ENCODE measurements around the gene MYOZ3. TPM values are rescaled to one million over a fixed set of nuclear protein-coding genes. Genes with fewer than 3 reads are reported as not detected.

Gene MYOZ3
- total RNA-seq, 3 donors from 2014 or later, result under 0.01 to 0.33 (median 0.15) TPM

- Histone ChIP-seq H3K27ac (peak overlapping the region; percentile 45 to 72), H3K9me3 (no peaks in the 10 kb centered on the region), H3K36me3 (no peaks in the 10 kb centered on the region), H3K4me3 (peak overlapping the region; percentile 44 to 82 (median 52)), H3K27me3 (no peaks in the 10 kb centered on the region), H3K4me1 (peaks cover 9 to 16% of the 10 kb centered on the region in 2 donors)
- TF ChIP-seq CTCF (IDR thresholded peaks at IDR 0.05) (no peak), POLR2AphosphoS5 (IDR thresholded peaks at IDR 0.05) (peak in 1 of 3 donors; percentile 7), POLR2A (IDR thresholded peaks at IDR 0.05) (no peak)
- DNase-seq (ENCODE audit: low spot score in 2 of 2), result no peak
- intact Hi-C loops (cut with DNase I; ENCODE audit: low total_unique reads), result loop anchor here (2.0 kb wide), 1 partner anchor 75 kb away; no protein-coding TSS in a partner anchor
Observed at GRCh38 chr5:150671509-150672236, 10.6 kb downstream of the MYOZ3 start.

DNA sequence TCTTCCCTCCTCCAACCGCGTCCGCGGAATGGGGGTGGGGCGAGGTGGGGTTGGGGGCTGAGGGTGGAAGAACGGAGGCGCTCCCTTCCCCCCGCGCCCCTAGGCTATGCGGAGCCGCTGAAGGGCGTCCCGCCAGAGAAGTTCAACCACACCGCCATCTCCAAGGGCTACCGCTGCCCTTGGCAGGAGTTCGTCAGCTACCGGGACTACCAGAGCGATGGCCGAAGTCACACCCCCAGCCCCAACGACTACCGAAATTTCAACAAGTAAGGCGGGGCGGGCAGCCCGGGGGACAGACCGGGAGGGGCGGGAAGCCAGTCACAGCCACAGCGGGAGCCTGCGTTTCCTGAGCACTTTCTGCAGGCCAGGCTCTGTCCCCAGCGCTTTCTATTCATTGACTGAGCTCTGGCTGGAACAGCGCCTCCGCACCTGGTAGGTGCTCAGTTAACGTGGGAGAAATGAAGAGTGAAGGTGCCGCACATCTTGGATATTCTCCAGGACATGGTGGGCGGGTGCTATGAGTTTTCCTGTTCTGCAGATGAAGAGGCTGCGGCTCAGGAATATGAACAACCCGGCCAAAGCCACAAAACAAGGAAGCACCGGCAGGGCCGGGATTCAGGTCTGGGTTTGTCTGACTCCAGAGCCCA lies 11.3 kb downstream of the MYOZ3 start:
- H3K36me3 ChIP-seq, result no peaks in the 10 kb centered on the region
- peaks cover 9 to 16% of the 10 kb centered on the region in 2 donors for H3K4me1 ChIP-seq
- no peaks in the 10 kb centered on the region for H3K27me3 ChIP-seq
- no peak for TF ChIP-seq CTCF (IDR thresholded peaks at IDR 0.05)
- no peak for TF ChIP-seq POLR2AphosphoS5 (IDR thresholded peaks at IDR 0.05)
- TF ChIP-seq POLR2A (IDR thresholded peaks at IDR 0.05), result no peak
- no peaks in the 10 kb centered on the region for H3K9me3 ChIP-seq
- peak overlapping the region; percentile 44 to 82 (median 52) for H3K4me3 ChIP-seq
- DNase-seq (ENCODE audit: low spot score in 2 of 2), result peak in 1 of 2 donors; percentile 70
- H3K27ac ChIP-seq, result peak overlapping the region; percentile 45 to 72
- intact Hi-C loops (cut with DNase I; ENCODE audit: low total_unique reads), result no loop called here

DNA sequence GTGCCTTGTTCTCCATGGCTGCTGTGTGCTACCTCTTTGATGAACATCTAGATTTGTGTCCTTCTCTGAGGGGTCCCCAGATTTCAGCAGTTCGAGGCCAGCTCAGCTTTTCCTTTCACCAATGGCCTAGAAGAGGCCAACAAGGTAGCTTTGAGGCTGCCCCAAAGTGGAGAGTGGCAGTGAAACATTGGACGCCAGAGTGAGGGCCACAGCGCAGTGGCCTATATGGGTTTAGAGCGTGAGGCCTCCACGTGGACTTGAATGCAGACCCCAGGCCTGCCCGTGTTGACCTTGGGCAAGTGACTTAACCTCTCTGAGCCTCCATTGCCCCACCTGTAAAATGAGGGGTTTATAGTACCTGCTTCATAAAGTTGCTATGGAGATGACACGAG lies 11.8 kb downstream of the MYOZ3 start:
- Histone ChIP-seq H3K36me3 (no peaks in the 10 kb centered on the region), H3K9me3 (no peaks in the 10 kb centered on the region), H3K27me3 (no peaks in the 10 kb centered on the region), H3K4me3 (peak overlapping the region in 2 of 3 donors; percentile 52 to 82), H3K27ac (peak overlapping the region in 1 of 2 donors; percentile 72), H3K4me1 (peaks cover 9 to 16% of the 10 kb centered on the region in 2 donors)
- intact Hi-C loops (cut with DNase I; ENCODE audit: low total_unique reads), result no loop called here
- TF ChIP-seq POLR2AphosphoS5 (IDR thresholded peaks at IDR 0.05) (no peak), CTCF (IDR thresholded peaks at IDR 0.05) (no peak), POLR2A (IDR thresholded peaks at IDR 0.05) (no peak)
- no peak for DNase-seq (ENCODE audit: low spot score in 2 of 2)

DNA sequence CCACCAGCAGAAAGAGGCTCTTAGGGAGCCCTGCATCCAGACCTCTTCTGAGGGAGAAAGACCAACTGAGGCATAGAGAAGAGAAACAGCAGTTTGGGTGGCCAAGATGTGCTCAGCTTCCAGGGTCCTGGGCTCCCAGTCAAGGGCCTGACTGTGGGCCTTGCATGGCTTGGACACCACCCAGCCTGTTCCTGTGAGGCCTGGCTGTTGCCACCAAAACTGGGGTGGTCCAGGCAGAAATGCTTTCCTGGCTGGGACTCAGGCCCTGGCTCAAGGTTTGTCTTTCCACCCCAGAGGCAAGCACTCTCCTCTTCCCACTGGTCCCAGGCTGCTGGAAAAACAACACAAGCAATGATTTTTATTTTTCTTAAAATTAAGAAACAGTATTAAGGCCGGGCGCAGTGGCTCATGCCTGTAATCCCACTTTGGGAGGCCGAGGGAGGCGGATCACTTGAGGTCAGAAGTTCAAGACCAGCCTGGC lies 13.3 kb downstream of the MYOZ3 start:
- DNase-seq (ENCODE audit: low spot score in 2 of 2), result no peak
- no peaks in the 10 kb centered on the region for H3K9me3 ChIP-seq
- peaks cover 9 to 16% of the 10 kb centered on the region in 2 donors for H3K4me1 ChIP-seq
- no peaks in the 10 kb centered on the region for H3K27me3 ChIP-seq
- TF ChIP-seq POLR2AphosphoS5 (IDR thresholded peaks at IDR 0.05), result no peak
- no peak for TF ChIP-seq CTCF (IDR thresholded peaks at IDR 0.05)
- no peak for TF ChIP-seq POLR2A (IDR thresholded peaks at IDR 0.05)
- intact Hi-C loops (cut with DNase I; ENCODE audit: low total_unique reads), result no loop called here
- peak overlapping the region; percentile 10 to 72 for H3K27ac ChIP-seq
- H3K36me3 ChIP-seq, result no peaks in the 10 kb centered on the region
- H3K4me3 ChIP-seq, result no peak overlapping the region

DNA sequence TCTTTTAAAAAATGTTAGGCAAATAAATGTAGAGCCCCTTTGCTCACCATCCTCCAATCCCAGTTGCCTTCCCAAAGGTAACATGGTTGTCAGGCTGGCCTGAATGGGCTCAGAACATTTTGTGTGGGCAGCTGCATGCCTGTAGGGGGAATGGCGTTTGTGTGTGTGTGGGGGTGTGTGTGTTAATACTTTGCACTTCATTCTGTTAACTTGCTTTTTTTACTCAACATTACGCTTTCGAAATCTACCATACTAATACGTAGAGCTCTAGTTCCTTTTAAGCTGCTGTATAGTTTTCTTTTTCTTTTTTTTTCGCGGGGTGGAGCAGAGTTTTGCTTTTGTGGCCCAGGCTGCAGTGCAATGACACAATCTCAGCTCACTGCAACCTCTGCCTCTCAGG lies 14.0 kb downstream of the MYOZ3 start:
- Histone ChIP-seq H3K27me3 (no peaks in the 10 kb centered on the region), H3K4me3 (no peak overlapping the region), H3K36me3 (no peaks in the 10 kb centered on the region), H3K4me1 (peaks cover 9 to 16% of the 10 kb centered on the region in 2 donors), H3K9me3 (no peaks in the 10 kb centered on the region), H3K27ac (peak overlapping the region in 1 of 2 donors; percentile 72)
- intact Hi-C loops (cut with DNase I; ENCODE audit: low total_unique reads), result no loop called here
- no peak for DNase-seq (ENCODE audit: low spot score in 2 of 2)
- TF ChIP-seq POLR2A (IDR thresholded peaks at IDR 0.05) (no peak), CTCF (IDR thresholded peaks at IDR 0.05) (no peak), POLR2AphosphoS5 (IDR thresholded peaks at IDR 0.05) (no peak)

All from breast epithelium (tissue), 4 donors.